H9 (cell line): Measurements from ENCODE around the gene MND1. TPM values are rescaled to one million over a fixed set of nuclear protein-coding genes. Genes with fewer than 3 reads are reported as not detected.

Source experiments
- DNase-seq: peaks from one replicate; pipeline ENCODE4 v3.0.0-alpha.2; 2017
- H2AFZ ChIP-seq: one replicate; pipeline ENCODE4 v1.6.1; 2013; ENCODE audit warnings: mild to moderate bottlenecking, low read length, control low read depth, moderate library complexity
- H2AK5ac ChIP-seq: 2 replicates; pipeline ENCODE4 v1.6.1; 2013; ENCODE audit warnings: low read length, control low read depth, mixed read lengths; ENCODE audit not compliant: insufficient read length
- H2BK120ac ChIP-seq: one replicate; pipeline ENCODE4 v1.6.1; 2013; ENCODE audit warnings: low read depth, mild to moderate bottlenecking, low read length, control low read depth, inconsistent platforms; ENCODE audit not compliant: poor library complexity, severe bottlenecking
- H2BK12ac ChIP-seq: 2 replicates; pipeline ENCODE4 v1.6.1; 2013; ENCODE audit warnings: low read length, control low read depth, mixed read lengths, low read depth; ENCODE audit not compliant: insufficient read length
- H2BK15ac ChIP-seq: 2 replicates; pipeline ENCODE4 v1.6.1; 2013; ENCODE audit warnings: low read depth, low read length, control low read depth
- H2BK20ac ChIP-seq: one replicate; pipeline ENCODE4 v1.6.1; 2013; ENCODE audit warnings: low read depth, mild to moderate bottlenecking, low read length, control low read depth, inconsistent platforms; ENCODE audit not compliant: poor library complexity, severe bottlenecking
- H2BK5ac ChIP-seq: 2 replicates; pipeline ENCODE4 v1.6.1; 2013; ENCODE audit warnings: low read length, control low read depth, mixed read lengths; ENCODE audit not compliant: insufficient read length
- H3K14ac ChIP-seq: 2 replicates; pipeline ENCODE4 v1.6.1; 2013; ENCODE audit warnings: low read length, control low read depth; ENCODE audit not compliant: insufficient read depth
- H3K18ac ChIP-seq: 2 replicates; pipeline ENCODE4 v1.6.1; 2013; ENCODE audit warnings: low read depth, mild to moderate bottlenecking, mixed read lengths, low read length, control low read depth; ENCODE audit not compliant: insufficient read length
- H3K23ac ChIP-seq: 2 replicates; pipeline ENCODE4 v1.6.1; 2013; ENCODE audit warnings: low read length, control low read depth, mixed read lengths, low read depth; ENCODE audit not compliant: insufficient read length
- H3K23me2 ChIP-seq: 2 replicates; pipeline ENCODE4 v1.6.1; 2013; ENCODE audit warnings: low read depth, mild to moderate bottlenecking, mixed read lengths, low read length, control low read depth; ENCODE audit not compliant: insufficient read length, poor library complexity, severe bottlenecking
- H3K27ac ChIP-seq: 2 replicates; pipeline ENCODE4 v1.5.1; 2013; ENCODE audit warnings: low read length, control low read depth, mixed read lengths, low read depth; ENCODE audit not compliant: insufficient read length
- H3K27me3 ChIP-seq: 2 replicates; pipeline ENCODE4 v1.6.1; 2013; ENCODE audit warnings: low read length, control low read depth, inconsistent platforms; ENCODE audit not compliant: insufficient read depth
- H3K4ac ChIP-seq: 2 replicates; pipeline ENCODE4 v1.6.1; 2013; ENCODE audit warnings: low read depth, mild to moderate bottlenecking, control low read depth, inconsistent platforms, low read length, moderate library complexity
- H3K4me1 ChIP-seq: 2 replicates; pipeline ENCODE4 v1.6.1; 2013; ENCODE audit warnings: low read length, control low read depth, inconsistent platforms; ENCODE audit not compliant: insufficient read depth
- H3K4me2 ChIP-seq: 2 replicates; pipeline ENCODE4 v1.6.1; 2013; ENCODE audit warnings: low read length, control low read depth, mixed read lengths; ENCODE audit not compliant: insufficient read length, insufficient read depth
- H3K56ac ChIP-seq: 2 replicates; pipeline ENCODE4 v1.6.1; 2013; ENCODE audit warnings: low read depth, mild to moderate bottlenecking, mixed read lengths, low read length, control low read depth; ENCODE audit not compliant: insufficient read length
- H3K79me1 ChIP-seq: 2 replicates; pipeline ENCODE4 v1.6.1; 2013; ENCODE audit warnings: low read depth, mild to moderate bottlenecking, moderate library complexity, low read length, control low read depth, inconsistent platforms; ENCODE audit not compliant: insufficient read depth, poor library complexity, severe bottlenecking
- H3K79me2 ChIP-seq: 2 replicates; pipeline ENCODE4 v1.6.1; 2013; ENCODE audit warnings: low read length, control low read depth, inconsistent platforms; ENCODE audit not compliant: insufficient read depth
- H3K9ac ChIP-seq: 2 replicates; pipeline ENCODE4 v1.6.1; 2013; ENCODE audit warnings: low read length, control low read depth, mixed read lengths; ENCODE audit not compliant: insufficient read length; ENCODE audit errors: extremely low read depth
- H3K9me3 ChIP-seq: one replicate; pipeline ENCODE4 v1.6.1; 2013; ENCODE audit warnings: low read depth, low read length, inconsistent platforms; ENCODE audit not compliant: control insufficient read depth
- H3T11ph ChIP-seq: one replicate; pipeline ENCODE4 v1.6.1; 2013; ENCODE audit warnings: mild to moderate bottlenecking, low read length, control low read depth, inconsistent platforms
- H4K20me1 ChIP-seq: one replicate; pipeline ENCODE4 v1.6.1; 2013; ENCODE audit not compliant: control insufficient read depth, insufficient read length, insufficient read depth
- H4K5ac ChIP-seq: 2 replicates; pipeline ENCODE4 v1.6.1; 2013; ENCODE audit warnings: low read depth, mild to moderate bottlenecking, mixed read lengths, low read length, control low read depth; ENCODE audit not compliant: insufficient read length
- H4K8ac ChIP-seq: replicated peaks from 2 replicates; pipeline ENCODE4 v1.6.1; 2013; ENCODE audit warnings: low read length, control low read depth, mixed read lengths, low read depth; ENCODE audit not compliant: insufficient read length
- H4K91ac ChIP-seq: 2 replicates; pipeline ENCODE4 v1.6.1; 2013; ENCODE audit warnings: low read depth, mild to moderate bottlenecking, moderate library complexity, mixed read lengths, low read length, control low read depth; ENCODE audit not compliant: insufficient read length
- H3K27ac Mint-ChIP-seq, 3 experiments: 2 replicates in 2 of 3; 3 replicates in 1 of 3; pipeline ENCODE4 v1.8.0; 2020 to 2021; ENCODE audit warnings: mixed read lengths in 3 of 3, mild to moderate bottlenecking in 1 of 3, moderate library complexity in 1 of 3
- H3K27me3 Mint-ChIP-seq: 2 replicates; pipeline ENCODE4 v1.8.0; 2021; ENCODE audit warnings: low read depth, mild to moderate bottlenecking, moderate library complexity, mixed read lengths
- H3K36me3 Mint-ChIP-seq, 3 experiments: 2 replicates in 2 of 3; 3 replicates in 1 of 3; pipeline ENCODE4 v1.8.0; 2020 to 2021; ENCODE audit warnings: low read depth in 3 of 3, mixed read lengths in 3 of 3; ENCODE audit not compliant: insufficient read depth in 1 of 3
- H3K4me1 Mint-ChIP-seq, 2 experiments: 2 replicates each; pipeline ENCODE4 v1.8.0; 2020; ENCODE audit warnings: mixed read lengths in 2 of 2
- H3K4me3 Mint-ChIP-seq, 2 experiments: 2 replicates in 1 of 2; 3 replicates in 1 of 2; pipeline ENCODE4 v1.8.0; 2020 to 2021; ENCODE audit warnings: mild to moderate bottlenecking in 2 of 2, mixed read lengths in 2 of 2, moderate library complexity in 1 of 2
- H3K9me3 Mint-ChIP-seq, 2 experiments: 2 replicates in 1 of 2; 3 replicates in 1 of 2; pipeline ENCODE4 v1.8.0; 2020; ENCODE audit warnings: mild to moderate bottlenecking in 2 of 2, mixed read lengths in 2 of 2, moderate library complexity in 1 of 2
- WGBS: extraction: QIAGEN DNeasy Blood & Tissue Kit; methylation state at CpG from one replicate; pipeline ENCODE4 v1.1.7; 2013; ENCODE audit warnings: missing lambda C conversion rate, low lambda C conversion rate, mixed read lengths; ENCODE audit not compliant: insufficient read length; ENCODE audit errors: extremely low coverage; 5-methylcytosine and 5-hydroxymethylcytosine counted together
- total RNA-seq: library from RNA; stranded (reverse); gene quantifications from 2 replicates; pipeline ENCODE4 v1.2.1, GENCODE V29; 2021
- TF ChIP-seq, protein P1 (sequence below): fragments of 200-600 bp; sonication (generic); conservative IDR thresholded peaks from 3 replicates; pipeline ENCODE4 v1.8.0; 2021; ENCODE audit warnings: antibody characterized with exemption, mild to moderate bottlenecking

MND1 gene
- total RNA-seq, 1 experiment from 2014 or later = 21.0 TPM

- no peak overlapping the region for H3K27ac Mint-ChIP-seq
- Histone ChIP-seq H4K91ac (no peak overlapping the region), H3K4ac (no peak overlapping the region), H3K14ac (no peak overlapping the region), H2BK5ac (no peak overlapping the region), H3K9me3 (no peaks in the 10 kb centered on the region), H2AK5ac (no peak overlapping the region), H3K27ac (no peak overlapping the region), H4K20me1 (no peaks in the 10 kb centered on the region), H3K4me1 (no peaks in the 10 kb centered on the region), H3T11ph (no peak overlapping the region), H4K5ac (no peak overlapping the region), H3K79me1 (no peaks in the 10 kb centered on the region), H4K8ac (no peak overlapping the region), H3K23me2 (no peaks in the 10 kb centered on the region), H3K4me2 (no peak overlapping the region), H3K56ac (no peak overlapping the region), H3K18ac (no peak overlapping the region), H3K79me2 (no peaks in the 10 kb centered on the region), H3K23ac (no peak overlapping the region), H3K27me3 (no peaks in the 10 kb centered on the region), H3K9ac (no peak overlapping the region), H2BK15ac (no peak overlapping the region), H2BK120ac (no peak overlapping the region), H2AFZ (no peak overlapping the region), H2BK20ac (no peak overlapping the region), H2BK12ac (no peak overlapping the region)
- H3K4me3 Mint-ChIP-seq = no peak overlapping the region
- DNase-seq = no peak
- WGBS = no CpG with 5 or more reads among the region's 1 CpG
- no peaks in the 10 kb centered on the region for H3K9me3 Mint-ChIP-seq
- no peaks in the 10 kb centered on the region for H3K27me3 Mint-ChIP-seq
- TF ChIP-seq, protein P1, sequence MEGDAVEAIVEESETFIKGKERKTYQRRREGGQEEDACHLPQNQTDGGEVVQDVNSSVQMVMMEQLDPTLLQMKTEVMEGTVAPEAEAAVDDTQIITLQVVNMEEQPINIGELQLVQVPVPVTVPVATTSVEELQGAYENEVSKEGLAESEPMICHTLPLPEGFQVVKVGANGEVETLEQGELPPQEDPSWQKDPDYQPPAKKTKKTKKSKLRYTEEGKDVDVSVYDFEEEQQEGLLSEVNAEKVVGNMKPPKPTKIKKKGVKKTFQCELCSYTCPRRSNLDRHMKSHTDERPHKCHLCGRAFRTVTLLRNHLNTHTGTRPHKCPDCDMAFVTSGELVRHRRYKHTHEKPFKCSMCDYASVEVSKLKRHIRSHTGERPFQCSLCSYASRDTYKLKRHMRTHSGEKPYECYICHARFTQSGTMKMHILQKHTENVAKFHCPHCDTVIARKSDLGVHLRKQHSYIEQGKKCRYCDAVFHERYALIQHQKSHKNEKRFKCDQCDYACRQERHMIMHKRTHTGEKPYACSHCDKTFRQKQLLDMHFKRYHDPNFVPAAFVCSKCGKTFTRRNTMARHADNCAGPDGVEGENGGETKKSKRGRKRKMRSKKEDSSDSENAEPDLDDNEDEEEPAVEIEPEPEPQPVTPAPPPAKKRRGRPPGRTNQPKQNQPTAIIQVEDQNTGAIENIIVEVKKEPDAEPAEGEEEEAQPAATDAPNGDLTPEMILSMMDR = no peak
- no peaks in the 10 kb centered on the region for H3K36me3 Mint-ChIP-seq
- H3K4me1 Mint-ChIP-seq = peaks cover 17 to 18% of the 10 kb centered on the region in 2 experiments
These were observed 104.8 kb downstream of the MND1 start for GRCh38 chr4:153449338-153449737.
